Lower leg skin (tissue), 3 donors: ENCODE data around the gene RABL3.

Source experiments
- CTCF ChIP-seq, 3 donors: fragments of 450-650 bp; IDR thresholded peaks; one replicate each; pipeline ENCODE4 v1.5.1; 2016; ENCODE audit warnings: antibody characterized with exemption in 3 of 3, mild to moderate bottlenecking in 3 of 3, moderate library complexity in 2 of 3
- POLR2A ChIP-seq, 2 donors: fragments of 450-650 bp; IDR thresholded peaks; one replicate each; pipeline ENCODE4 v1.6.1; 2016 to 2017; ENCODE audit warnings: antibody characterized with exemption in 2 of 2, mild to moderate bottlenecking in 1 of 2, moderate library complexity in 1 of 2

GRCh38 chr3:120688121-120688520, 54.2 kb downstream of the RABL3 start:
- TF ChIP-seq CTCF (IDR thresholded peaks at IDR 0.05) (no peak), POLR2A (IDR thresholded peaks at IDR 0.05) (no peak)
